HG03139 (cell line): Measurements from ENCODE around the gene ABCF1.

Experiments
- ATAC-seq: cut with Tn5 transposase; IDR thresholded peaks from one replicate; pipeline ENCODE4 v1.9.1; 2021; ENCODE audit not compliant: unreplicated experiment

Gene ABCF1

DNA sequence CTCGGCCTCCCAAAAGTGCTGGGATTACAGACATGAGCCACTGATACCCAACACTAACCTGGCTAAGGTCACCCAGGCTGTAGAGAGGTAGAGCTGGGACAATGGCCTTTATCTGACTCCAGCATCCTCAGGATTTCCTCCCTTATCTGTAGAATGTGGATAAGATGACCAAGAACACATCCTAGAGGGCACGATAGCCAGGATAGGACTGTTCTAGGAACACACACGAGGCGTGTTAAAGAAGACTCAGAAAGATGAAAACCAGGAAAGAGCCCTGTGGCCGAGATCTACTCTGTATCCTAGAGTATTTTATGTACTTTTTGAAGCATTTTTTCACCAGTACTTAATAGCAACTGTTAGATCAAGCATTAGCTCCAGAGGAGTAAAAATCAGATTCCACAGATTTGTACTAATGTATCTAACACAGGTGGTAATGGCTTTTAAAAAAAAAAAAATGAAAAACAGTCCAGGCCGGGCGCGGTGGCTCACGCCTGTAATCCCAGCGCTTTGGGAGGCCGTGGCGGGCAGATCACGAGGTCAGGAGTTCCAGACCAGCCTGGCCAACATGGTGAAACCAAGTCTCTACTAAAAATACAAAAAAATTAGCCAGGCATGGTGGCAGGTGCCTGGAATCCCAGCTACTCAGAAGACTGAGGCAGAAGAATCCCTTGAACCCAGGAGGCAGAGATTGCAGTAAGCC, 28.5 kb downstream of the ABCF1 start:
- ATAC-seq: no peak

DNA sequence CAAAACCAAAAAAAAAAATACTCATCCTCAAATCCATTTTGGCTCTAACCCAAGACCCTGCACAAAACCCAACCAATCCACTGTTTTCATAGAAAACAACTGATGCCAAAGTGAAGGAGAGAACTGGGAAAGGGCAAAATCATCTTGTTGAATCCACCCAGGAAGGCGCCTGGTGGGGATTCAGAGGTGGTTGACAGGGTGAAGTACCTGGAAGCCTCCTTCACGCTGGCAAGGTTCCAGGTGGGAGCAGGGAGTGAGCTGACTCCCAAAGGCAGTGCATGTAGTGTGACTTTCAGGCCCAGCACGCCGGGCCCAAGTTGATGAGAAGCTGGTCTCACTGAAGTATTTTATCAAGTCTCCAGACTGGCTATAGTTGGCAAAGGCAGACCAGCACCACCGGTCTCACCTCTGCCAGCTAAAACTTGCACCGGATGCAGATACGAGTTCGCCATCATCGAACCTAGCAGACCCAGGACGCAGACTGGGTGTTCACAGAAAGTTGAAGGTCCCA, 29.3 kb downstream of the ABCF1 start:
- no peak for ATAC-seq

DNA sequence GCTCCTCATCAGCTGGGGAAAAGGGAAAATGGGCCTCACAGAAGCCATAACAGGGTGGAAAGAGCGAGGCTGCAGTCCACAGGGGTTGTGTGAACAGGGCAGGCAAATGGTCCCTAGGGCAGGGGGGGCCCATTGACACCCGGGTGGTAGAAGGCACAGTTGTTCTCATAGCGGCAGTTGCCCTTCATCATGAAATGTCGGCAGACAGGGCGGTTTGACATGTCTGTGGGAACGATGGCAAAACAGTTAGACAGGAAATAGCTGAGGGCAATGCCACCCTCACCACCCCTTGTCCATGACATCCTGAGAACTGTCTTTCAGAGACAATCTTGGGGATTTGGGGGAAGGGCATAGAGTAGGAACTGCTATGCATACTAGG, 30.2 kb downstream of the ABCF1 start:
- ATAC-seq: no peak

DNA sequence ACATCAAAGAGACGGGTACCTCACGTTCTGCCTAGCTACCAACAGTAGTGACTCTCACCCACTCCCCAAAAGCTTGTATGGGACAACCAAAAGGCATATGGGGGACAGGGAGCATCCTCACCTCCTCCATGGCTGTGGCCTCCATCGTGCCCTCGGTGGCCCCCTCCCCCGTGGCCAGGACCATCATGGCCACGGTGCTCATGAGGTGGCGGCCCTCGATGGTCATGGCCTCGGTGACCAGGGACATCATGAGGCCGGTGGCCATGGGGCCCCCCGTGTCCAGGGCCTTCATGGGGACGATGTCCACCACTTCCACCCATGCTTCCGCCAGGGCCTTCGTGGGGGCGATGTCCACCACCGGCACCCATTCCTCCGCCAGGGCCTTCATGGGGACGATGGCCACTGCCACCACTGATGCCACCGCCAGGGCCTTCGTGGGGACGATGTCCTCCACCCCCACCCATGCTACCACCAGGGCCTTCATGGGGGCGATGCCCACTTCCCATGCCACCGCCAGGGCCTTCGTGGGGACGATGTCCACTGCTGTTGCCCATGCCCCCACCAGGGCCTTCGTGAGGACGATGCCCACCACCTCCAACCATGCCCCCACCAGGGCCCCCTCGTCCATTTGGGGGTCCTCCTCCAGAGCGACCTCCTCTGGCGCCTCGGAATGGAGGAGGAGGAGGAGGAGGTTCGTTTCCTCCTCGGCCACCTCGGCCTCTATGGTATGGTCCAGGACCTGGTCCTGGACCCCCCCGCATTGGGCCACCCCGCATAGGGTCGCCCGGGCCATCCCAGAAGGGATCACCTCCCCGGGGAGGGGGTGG, 30.8 kb downstream of the ABCF1 start:
- ATAC-seq: no peak

DNA sequence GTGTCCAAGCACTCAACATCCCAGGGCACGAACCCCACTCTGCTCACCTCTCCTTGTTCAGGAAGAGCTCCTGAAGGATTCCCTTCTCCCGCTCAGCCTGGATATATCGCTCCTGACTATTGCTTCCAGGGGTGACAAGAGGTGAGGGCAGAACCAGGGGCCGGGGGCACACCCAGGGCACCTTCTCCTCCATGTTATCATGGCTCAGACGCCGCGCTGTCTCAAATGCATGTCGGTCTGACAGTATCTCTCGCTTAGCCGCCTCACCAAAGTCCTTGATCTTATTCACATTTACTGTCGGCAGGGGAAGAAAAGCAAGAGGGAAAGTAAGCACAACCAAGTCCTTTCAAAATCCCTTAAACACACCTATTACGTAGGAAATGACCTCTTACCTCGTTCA, 32.7 kb downstream of the ABCF1 start:
- ATAC-seq: no peak

DNA sequence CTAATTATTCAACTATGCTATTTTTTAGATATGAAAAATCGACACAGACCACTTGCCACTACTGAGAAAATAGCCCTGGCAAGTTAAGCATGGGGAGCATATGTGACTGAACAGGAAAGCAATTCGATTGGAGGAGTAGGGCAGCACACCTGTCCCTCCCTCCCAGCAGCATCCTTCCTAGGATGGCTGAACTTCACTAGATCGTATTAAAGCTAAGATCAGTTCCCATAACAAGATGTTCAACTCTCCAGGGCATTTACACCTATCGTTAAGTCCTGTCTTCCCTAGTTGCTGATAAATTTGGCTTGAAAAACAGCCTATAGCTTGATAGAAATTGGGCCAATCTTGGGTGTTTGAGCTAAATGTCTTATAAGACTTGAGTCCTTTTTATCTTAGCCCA, 38.8 kb downstream of the ABCF1 start:
- ATAC-seq: no peak

DNA sequence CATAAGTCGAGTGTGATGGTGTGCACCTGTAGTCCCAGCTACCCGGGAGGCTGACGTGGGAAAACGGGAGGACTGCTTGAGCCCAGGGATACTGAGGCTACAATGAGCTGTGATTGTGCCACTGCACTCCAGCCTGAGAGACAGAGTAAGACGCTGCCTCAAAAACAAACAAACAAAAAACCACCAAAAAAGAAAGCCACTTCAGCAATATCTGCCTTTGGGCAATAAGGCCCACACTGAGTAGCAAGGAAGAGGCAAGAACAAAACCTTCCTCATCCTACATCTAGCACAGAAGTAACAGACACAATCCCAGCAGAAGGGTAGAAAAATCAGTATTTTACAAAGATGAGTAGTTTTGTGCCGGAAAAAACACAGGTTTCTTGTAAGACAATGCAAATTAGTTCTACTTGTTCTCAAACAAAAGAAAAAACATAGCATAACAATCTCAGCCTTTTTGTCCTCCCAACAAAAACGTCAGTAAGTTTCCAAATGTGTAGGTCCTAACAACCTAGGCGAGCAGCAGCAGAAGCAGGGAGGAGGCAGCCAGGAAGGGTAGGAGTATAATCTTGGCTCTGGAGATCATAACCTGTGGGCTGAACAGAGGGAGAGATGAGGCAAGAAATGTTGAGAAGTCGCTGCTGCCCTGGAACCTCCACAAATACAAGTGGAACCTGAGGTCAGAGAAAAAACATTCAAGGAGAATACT, 40.1 kb downstream of the ABCF1 start:
- ATAC-seq: no peak

DNA sequence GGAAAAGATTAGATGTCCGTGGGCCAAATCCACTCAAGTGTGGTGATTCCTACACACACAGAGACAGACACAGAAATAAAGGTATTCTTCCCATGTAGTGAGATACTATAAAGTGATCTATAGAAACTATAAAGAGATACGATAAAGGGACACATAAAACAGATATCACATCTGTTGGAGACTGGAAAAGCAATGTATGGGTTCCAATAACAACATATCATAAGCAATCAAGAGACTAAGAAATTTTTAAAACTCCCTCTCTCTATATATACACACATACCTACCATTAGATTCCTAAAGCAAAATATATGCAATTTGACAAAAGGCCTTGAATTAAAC, 40.6 kb downstream of the ABCF1 start:
- no peak for ATAC-seq

DNA sequence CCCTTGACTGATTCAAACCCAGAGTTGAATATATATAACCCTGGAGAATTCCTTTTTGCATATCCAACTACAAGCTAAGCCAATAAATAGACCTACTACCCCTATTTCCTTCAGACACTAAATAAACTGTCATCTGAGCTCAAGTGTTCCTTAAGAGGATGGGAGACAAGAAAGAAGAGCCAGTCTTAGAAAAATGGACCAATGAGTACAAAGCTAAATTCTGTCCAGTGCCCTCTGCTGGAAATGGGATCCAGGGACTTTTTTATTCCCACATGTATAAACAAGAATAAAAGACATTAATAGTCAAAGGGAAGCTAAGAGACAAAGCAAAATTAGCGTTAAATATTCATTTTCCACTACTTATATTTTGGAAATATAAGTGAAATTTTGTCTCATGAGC, 41.0 kb downstream of the ABCF1 start:
- no peak for ATAC-seq

DNA sequence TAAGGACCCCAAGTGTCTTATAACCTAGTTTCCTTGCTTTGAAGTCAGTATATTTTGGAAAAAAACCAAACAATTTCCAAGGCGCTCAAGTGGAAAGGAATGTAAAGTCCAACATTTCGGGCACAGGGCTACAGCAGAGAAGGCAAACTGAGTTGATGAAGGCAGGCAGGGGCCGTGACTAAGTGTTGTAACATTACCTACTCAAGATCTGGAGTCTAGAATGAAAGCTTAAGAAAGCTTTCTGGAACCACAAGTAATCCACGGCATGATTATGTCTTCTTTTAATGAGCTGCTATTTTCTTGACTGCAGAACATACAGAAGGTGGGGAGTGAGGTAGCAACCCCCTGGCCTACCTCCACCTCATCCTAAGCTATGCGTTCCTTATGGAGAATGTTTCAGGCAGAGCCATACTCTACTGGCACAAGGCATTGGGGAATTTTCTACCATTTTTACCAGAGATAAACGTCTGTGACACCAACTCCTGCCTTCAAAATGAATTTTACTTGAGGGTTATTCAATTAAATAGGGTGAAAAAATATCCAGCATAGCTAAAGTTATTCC, 41.5 kb downstream of the ABCF1 start:
- no peak for ATAC-seq

DNA sequence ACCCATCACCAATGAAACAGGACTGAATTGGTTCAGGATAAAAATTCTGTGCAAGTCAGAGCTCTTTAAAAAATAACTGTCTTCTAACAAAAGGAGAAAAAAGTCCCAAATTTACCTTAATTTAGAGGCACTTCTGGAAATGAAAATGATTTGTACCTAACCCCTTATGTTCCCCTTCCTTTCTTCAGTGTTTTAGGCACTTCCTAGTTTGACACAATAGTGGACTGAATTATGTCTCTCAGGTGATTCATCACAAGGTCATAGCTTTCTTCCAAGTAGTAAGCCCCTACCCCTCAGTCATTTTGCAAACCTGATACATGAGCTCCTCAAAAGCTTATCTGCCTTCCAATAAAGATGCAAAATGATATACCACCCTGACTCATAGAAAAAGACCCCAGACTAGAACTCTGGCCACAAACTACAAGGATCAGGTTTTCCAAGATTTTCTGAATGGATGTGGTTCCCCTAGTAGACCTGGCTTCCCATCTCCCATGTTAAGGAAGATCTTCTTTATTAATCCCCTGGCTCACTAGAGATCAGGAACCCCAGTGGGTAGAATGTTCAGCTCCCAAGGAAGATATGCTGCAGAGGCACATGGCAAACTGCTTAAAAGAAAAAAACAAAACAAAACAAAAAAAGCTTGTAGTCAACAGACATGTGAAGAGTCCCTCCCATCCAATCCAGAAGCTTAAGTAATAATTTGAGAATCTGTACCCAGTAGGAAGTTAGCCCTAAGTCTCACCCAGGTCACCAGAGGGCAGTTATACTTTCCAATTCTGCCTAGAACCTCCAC, 42.2 kb downstream of the ABCF1 start:
- no peak for ATAC-seq

DNA sequence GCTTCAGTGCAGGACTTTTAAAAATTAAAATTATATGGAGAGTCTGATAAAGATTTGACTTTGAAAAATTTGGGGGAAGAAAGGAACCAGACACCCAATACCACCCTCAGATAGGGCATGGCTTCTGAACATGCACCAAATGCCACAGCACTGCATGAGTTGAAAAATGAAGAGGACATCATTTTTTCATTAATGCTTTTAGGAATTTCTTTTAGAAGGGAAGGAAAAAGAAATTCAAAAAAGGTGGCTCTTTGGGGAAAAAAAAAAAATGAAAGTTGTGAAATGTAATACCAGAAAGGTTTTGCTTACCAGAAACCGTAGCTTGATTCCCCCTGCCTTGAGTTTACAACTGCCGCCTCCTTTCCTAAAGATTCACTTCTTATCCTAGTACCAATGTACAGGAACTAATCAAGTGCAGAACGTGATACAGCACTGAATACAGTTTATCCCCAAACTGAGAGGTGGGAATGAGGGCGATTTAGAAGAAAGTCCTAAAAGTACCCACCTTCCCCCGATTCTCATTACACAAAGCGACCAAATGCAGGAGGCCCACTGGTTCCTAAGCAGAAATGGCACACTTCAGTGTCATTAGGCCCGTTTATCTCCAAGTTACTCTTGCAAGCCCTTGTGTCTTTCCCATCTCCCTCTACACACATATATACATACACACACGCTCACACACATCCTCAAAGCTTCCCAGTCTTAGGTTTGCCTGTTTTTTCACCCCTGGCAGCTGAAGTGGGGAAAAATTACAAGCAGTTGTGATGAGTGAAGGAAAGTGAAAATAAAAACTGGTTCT, 43.0 kb downstream of the ABCF1 start:
- ATAC-seq: no peak

DNA sequence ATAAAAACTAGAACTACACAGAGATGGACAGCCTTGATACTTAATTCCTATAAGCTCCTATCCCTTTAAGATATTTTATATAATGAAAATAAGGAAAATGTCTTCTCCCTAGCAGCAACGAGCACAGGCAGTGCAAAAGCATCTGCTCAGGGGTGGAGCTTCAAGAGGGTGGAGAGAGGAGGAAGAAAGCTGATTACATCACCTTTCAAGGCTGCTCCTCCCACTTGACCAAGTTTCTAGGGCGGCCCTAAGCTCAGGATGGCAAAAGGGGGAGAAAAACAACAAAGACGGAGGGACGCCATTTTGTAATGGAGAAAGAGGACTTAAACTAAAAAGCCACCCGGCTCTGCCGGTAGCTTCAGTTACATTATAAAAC, 43.6 kb downstream of the ABCF1 start:
- peak; percentile 42 for ATAC-seq

DNA sequence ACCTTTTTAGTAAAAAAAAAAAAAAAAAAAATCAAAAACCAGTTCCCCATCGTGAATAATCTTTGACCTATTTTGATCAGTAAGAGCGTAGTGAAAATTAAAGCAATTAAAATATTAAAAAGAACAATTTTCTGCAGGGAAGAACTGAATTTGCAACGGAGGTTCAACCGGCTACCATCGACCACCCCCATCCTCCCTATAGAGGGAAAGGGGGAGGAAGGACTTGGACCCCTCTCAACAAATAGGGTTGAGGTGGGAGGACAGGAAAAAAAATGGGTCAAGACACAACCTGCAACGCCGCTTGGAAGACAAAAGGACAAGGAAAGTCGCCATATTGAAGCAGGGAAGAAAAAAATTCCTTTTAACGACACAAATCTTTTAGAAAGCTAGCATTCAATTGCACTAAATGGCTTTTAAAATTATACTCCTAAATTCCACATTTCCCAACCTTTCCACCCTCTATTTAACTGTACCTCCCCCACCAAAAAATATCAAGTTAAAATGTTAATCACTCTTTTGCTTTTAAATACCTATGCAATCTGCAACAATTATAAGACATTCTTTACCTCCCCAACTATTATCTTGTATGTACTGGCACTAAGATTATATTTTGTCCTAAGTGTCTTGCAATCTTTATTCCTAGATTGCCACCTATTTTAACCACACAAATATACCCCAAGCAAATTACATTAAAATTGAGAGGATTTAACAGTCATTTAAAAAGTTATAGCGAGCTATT, 44.1 kb downstream of the ABCF1 start:
- no peak for ATAC-seq

DNA sequence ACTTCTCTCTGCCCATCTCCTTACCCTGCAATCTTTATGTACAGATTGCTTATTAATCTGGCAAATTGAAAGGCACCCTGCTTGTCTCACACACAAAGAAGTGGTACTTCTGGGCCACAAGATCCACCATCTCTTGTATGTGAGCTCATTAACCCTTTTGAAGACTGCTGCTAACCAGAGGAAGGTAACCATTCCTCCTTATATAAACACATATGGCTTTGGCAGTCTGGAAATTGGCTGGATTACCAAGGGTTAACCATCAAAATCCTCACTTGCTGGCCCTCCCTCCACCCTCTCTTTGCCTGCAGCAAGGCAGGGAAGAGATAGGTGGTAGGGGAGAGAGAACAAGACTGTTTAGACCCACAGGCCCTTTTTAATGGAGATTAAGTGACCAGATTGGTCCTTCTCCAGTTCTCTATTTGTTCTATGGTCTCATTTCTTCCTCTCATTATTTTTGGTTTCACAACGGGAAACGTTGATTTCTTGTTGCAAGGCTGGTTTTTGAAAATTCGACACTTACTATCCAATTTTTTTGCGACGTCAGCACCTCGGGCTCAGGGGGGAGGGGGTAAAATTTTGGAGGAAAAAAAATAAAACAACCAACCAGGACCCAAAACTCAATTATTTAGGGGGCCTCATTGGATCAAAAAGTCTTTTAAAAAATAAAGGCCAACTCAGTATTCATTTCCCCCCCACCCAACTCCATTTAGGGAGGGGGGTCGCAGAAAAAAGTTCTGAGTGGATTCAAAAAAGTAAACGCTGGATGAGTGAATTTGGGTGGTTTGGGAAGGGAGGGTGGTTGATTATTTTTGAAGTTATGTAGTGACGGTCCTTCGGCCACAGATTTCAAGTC, 44.9 kb downstream of the ABCF1 start:
- ATAC-seq: no peak

DNA sequence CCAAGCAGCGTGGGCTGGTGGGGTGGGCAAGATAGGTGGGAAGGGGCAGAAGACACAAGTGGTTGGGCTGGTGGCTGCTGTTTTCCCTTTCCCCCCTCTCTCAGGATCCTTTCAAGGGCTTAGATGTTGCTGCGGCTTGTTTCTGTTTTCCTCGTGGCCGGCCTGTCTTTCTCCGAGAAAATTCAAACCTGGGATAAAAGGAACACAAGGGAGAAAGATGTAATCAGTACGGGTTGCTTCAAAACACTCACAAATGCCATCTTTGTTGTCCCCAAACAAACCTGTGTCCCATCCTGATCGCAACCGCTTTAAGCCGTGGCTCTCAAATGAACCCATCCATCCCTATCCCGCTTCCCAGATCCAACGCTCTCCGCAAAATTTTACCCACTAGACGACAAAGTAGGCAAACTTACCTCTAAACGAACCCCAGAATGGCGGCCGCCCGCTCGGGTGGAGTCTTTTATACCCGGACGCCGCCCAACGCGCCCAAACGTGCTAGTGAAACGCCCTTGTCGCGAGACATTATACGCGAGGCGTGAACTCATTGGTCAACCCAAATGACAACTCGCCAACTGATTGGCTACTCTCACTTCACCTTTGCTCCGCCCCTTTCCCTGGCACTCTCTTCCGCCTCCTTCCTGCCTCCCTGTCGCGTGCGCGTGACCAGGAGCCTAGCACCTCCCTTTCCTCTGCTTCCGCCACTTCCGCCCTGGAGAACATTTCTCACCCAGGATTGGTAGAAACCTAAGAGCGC, 45.7 kb downstream of the ABCF1 start, which contains the start of gene PPP1R10:
TSS of gene PPP1R10 (minus strand) at position 433 of the 754 bp plus-strand sequence. CDS start 7,299 bp downstream, outside the sequence.
- ATAC-seq: peak; percentile 61

DNA sequence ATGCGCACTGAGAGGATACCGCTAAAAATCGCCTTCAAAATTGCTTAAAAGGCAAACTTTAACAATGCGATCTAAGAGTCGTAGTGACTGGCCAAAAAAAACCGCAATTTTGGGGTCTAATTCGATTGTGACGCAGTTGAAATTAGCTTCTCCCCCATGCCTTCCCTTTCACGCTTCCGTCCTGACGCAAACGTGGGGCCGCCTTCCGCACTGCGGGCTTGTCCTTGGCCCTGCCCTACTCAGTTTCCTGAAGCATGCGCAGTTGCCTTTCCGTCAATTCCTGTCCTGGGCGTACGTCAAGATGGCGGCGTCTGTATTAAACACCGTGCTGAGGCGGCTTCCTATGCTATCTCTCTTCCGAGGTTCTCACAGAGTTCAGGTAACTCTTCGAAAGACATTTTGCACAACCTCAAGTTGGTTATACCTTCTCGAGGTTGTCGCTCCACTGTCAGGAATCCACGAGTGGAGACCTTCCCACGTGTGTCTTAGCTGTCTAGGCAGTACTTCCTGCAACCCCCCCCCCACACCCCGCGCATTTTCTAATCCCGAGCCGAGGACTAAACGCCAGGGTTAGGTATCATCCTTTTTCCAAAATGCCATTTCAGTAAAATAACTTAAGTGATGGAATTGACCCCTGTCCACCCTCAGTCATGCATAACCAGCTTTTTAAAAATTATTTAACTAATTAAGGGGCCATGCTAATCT, 46.5 kb downstream of the ABCF1 start, which contains the start of gene MRPS18B:
TSS of gene MRPS18B (plus strand) at position 276 of the 705 bp plus-strand sequence. CDS start at position 302, 26 bp downstream.
- peak; percentile 69 for ATAC-seq
